Stimulated activated CD8-positive, alpha-beta memory T cell treated with anti-CD3 and anti-CD28 coated beads, Interleukin-2, amount 100 ng/mL, for 48 hours (primary cell): ENCODE results near the gene GSTA1.
"Not testable (repeated sequence)": the region's sequence is repeated elsewhere in the genome, so short reads cannot be mapped to it uniquely, and the experiment has no call there.

Experiments used
- DNase-seq, 2 donors: peaks; one replicate each; pipeline ENCODE4 v3.0.0-alpha.2; 2020; ENCODE audit warnings: low read depth in 2 of 2

The GSTA1 gene

GRCh38 chr6:52808660-52809059 lies 5.0 kb upstream of the GSTA1 start:
- no peak for DNase-seq

GRCh38 chr6:52802806-52803205 lies 810 bp downstream of the GSTA1 start:
- DNase-seq = no peak

GRCh38 chr6:52801188-52801841 lies 2.3 kb downstream of the GSTA1 start:
- DNase-seq = no peak

GRCh38 chr6:52799272-52799671 lies 4.3 kb downstream of the GSTA1 start:
- not testable (repeated sequence) for DNase-seq

- not testable (repeated sequence) for DNase-seq
These were observed 9.2 kb downstream of the GSTA1 start for GRCh38 chr6:52794366-52794765.

GRCh38 chr6:52790861-52791260 lies 12.8 kb downstream of the GSTA1 start:
- no peak for DNase-seq

- not testable (repeated sequence) for DNase-seq
These were observed 14.0 kb downstream of the GSTA1 start for GRCh38 chr6:52789658-52790057.

- DNase-seq = no peak
These were observed 15.1 kb downstream of the GSTA1 start for GRCh38 chr6:52788478-52788877.

GRCh38 chr6:52787917-52788316 lies 15.7 kb downstream of the GSTA1 start:
- DNase-seq = no peak

GRCh38 chr6:52786249-52786956 lies 17.2 kb downstream of the GSTA1 start:
- DNase-seq = no peak

GRCh38 chr6:52782696-52783274 lies 20.8 kb downstream of the GSTA1 start:
- not testable (repeated sequence) for DNase-seq

- DNase-seq = not testable (repeated sequence)
These were observed 21.4 kb downstream of the GSTA1 start for GRCh38 chr6:52782209-52782608.

- no peak for DNase-seq
These were observed 24.4 kb downstream of the GSTA1 start for GRCh38 chr6:52779237-52779636.

- DNase-seq = not testable (repeated sequence)
These were observed 26.8 kb downstream of the GSTA1 start for GRCh38 chr6:52776711-52777351.

GRCh38 chr6:52769399-52769798 lies 34.2 kb downstream of the GSTA1 start:
- not testable (repeated sequence) for DNase-seq

GRCh38 chr6:52767658-52768057 lies 36.0 kb downstream of the GSTA1 start:
- not testable (repeated sequence) for DNase-seq

- DNase-seq = not testable (repeated sequence)
These were observed 40.2 kb downstream of the GSTA1 start, which contains the start of gene GSTA2 for GRCh38 chr6:52763322-52763916. Gene GSTA2 (minus strand): TSS chr6:52763475. CDS start chr6:52757947, 5,528 bp downstream.

GRCh38 chr6:52761673-52762491 lies 41.7 kb downstream of the GSTA1 start:
- not testable (repeated sequence) for DNase-seq

- no peak for DNase-seq
These were observed 43.4 kb downstream of the GSTA1 start for GRCh38 chr6:52760105-52760765.

GRCh38 chr6:52759085-52759484 lies 44.5 kb downstream of the GSTA1 start:
- DNase-seq = no peak
